GM21447 (cell line): ENCODE data around the gene MEI4.
"Not testable (repeated sequence)": the region's sequence is repeated elsewhere in the genome, so short reads cannot be mapped to it uniquely, and the experiment has no call there.

Experiments used
- ATAC-seq: cut with Tn5 transposase; IDR thresholded peaks from one replicate; pipeline ENCODE4 v1.9.1; 2021; ENCODE audit not compliant: unreplicated experiment

MEI4 gene

DNA sequence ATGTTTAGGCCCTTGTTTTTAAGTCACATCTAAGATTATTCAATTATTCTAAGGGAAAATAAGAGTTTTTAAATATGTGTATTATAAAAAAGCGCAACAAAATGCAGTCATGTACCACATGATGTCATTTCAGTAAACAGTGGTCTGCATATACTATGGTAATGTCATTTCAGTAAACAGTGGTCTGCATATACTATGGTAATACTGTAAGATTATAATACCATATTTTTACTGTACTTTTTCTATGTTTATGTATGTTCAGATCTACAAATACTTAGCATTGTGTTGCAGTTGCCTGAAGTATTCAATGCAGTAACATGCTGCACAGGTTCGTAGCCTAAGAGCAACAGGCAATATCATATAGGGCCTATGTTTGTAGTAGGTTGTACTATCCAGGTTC, 21.4 kb downstream of the MEI4 start:
- ATAC-seq = no peak

DNA sequence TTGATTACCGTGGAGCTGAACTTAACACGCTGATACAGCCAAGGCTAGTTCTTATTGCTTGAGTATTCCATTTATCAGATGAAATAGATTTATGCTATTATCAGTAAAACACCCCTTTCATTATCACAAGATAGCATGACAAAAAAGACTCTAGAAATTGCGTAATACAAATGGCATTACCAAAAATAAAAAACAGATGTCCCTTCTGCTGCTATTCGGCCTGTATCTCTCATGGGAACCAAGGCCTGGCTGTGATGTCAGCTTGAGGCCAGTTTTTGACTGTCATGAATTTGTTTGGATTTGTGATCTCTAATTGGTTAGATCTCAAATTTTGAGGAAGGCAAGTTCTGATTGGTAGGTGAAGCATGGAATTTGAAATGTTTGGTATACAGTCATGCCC, 25.2 kb downstream of the MEI4 start:
- ATAC-seq = no peak

DNA sequence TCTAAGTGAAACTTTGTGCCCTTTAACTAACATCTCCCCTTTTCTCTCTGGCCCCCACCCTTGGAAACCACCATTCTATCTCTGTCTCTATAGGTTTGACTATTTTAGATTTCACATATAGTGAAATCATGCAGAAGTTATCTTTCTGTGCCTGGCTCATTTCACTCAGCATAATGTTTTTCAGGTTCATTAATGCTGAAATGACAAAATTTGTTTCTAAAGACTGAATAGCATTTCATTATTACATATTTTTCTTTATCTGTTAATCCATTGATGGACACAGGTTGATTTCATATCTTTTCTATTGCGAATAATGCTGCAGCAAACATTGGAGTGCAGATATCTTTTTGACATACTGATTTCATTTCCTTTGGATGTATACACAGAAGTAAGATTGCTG, 30.7 kb downstream of the MEI4 start:
- ATAC-seq = no peak

DNA sequence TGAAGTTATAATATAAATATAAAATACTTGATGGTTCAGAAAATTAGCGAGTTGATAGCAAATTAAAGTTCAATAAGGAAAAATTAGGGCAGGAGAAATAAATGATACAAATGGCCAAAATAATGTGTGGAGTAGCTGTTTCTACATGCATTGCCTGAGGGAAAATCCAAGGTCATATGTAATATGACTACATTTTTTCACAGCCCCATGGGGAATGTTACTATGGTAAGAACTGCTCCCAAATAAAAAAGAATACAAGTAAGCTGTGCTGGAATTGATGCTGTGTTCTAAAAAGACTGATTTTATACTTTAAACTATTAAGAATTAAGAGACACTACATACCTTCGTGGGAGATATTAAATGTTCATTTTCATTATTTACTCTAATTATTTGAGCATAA, 34.1 kb downstream of the MEI4 start:
- ATAC-seq = no peak

DNA sequence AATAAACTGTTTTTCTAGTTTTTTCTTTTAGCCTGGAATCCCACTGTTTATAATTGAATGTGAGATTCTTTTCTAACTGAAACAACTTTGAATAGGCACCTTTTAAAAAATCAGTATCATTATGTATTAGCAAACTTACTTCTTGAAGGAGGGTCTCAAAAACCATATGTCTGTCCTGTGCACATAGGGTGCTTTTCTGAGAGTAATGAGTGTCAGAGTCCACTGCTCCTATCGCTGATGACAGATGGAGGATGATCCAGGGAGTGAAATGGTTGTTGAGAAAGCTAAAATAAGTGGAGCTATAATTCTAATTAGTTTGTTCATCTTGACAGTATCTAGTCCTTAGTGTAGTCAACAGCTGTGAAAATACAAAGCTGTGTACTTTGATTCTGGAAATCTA, 35.8 kb downstream of the MEI4 start:
- ATAC-seq = no peak

DNA sequence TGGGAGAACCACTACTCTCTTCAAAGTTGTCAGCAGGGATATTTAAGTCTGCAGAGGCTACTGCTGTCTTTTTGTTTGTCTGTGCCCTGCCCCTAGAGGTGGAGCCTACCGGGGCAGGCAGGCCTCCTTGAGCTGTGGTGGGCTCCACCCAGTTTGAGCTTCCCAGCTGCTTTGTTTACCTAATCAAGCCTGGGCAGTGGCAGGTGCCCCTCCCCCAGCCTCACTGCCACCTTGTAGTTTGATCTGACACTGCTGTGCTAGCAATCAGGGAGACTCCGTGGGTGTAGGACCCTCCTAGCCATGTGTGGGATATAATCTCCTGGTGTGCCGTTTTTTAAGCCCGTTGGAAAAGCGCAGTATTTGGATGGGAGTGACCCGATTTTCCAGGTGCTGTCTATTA, 47.3 kb downstream of the MEI4 start:
- not testable (repeated sequence) for ATAC-seq

GRCh38 chr6:77707603-77708002, 54.8 kb downstream of the MEI4 start:
- no peak for ATAC-seq

DNA sequence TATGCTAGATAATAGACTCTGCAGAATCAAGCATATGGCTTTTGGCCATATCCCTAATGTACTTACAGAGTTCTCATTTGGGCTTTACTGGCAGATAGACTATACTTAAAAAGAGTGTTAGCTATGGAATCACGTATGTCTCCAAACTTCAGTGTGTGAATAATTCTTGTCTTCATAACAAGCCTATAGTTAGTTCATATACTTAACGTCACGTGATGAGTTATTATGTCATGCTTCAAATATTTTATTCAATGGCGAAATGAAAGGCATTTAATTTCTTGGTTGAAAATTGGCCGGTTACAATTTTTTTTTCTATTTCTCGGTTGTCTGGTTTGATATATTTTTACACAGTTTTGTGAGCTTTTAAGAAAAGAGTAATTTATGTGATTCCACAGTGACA, 62.7 kb downstream of the MEI4 start:
- no peak for ATAC-seq

- no peak for ATAC-seq
Measured at GRCh38 chr6:77716311-77716710, 63.5 kb downstream of the MEI4 start.

GRCh38 chr6:77736010-77736409, 83.2 kb downstream of the MEI4 start:
- ATAC-seq = not testable (repeated sequence)

GRCh38 chr6:77740380-77740779, 87.5 kb downstream of the MEI4 start:
- no peak for ATAC-seq

- not testable (repeated sequence) for ATAC-seq
Measured at GRCh38 chr6:77752156-77752555, 99.3 kb downstream of the MEI4 start.

DNA sequence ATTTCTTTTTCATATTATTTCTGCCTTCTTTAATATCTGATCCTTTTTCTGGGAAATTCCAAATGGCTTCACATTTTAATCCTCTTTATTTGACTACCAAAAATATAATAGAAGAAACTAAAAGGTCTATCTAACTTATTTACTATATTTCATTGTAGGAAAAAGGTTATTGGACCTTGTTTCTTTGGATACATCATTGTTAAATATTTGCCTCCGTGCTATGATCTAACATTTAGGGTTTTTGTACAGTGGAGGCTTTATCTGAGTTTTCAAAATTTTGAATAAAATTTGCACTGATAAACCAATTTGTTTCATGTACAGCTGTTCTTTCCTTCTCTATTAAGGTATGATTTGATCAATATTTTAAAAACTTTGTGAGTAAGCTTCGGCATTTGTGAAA, 109.5 kb downstream of the MEI4 start:
- no peak for ATAC-seq

DNA sequence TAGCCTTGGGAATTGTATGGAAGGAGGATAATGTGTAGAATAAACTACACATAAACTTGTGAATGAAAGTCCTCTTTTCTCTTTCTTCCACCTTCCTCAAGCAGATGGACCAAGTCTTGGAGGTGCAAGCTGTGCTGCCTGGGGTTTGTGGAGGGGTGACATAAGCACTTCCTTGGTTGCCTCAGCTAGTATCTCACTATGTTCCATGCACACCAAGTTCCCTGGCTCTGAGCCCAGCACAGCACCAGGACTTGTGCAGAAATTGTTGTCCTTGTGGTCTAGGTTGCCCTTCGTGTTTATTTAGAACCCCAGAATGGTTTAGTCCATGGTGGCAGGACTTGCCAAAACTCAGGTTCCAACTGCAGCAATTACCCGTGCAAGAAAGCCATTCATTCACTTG, 110.3 kb downstream of the MEI4 start:
- no peak for ATAC-seq

- ATAC-seq = no peak
Measured at GRCh38 chr6:77764364-77764763, 111.5 kb downstream of the MEI4 start.

GRCh38 chr6:77773157-77773822, 120.5 kb downstream of the MEI4 start:
- no peak for ATAC-seq

GRCh38 chr6:77774457-77774856, 121.6 kb downstream of the MEI4 start:
- ATAC-seq = no peak

DNA sequence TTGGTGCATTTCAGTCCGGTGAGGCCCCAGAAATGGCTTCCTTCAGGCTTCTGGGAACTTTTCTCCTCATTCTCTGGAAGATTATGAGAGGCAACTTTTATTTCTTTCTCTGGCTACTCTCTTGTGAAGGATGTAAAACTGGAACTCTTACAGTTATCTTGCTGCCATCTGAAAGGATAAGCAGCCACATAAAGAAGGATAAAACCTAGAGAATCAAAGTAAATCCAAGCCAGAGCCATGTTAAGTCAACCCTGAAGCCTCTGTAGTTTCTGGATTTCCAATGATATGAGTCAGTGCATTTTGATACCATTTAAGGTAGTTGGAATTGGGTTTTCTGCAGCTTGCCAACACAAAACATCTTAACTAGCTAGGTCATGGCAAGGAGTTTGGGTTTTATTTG, 123.6 kb downstream of the MEI4 start:
- no peak for ATAC-seq

- no peak for ATAC-seq
Measured at GRCh38 chr6:77778527-77778926, 125.7 kb downstream of the MEI4 start.

DNA sequence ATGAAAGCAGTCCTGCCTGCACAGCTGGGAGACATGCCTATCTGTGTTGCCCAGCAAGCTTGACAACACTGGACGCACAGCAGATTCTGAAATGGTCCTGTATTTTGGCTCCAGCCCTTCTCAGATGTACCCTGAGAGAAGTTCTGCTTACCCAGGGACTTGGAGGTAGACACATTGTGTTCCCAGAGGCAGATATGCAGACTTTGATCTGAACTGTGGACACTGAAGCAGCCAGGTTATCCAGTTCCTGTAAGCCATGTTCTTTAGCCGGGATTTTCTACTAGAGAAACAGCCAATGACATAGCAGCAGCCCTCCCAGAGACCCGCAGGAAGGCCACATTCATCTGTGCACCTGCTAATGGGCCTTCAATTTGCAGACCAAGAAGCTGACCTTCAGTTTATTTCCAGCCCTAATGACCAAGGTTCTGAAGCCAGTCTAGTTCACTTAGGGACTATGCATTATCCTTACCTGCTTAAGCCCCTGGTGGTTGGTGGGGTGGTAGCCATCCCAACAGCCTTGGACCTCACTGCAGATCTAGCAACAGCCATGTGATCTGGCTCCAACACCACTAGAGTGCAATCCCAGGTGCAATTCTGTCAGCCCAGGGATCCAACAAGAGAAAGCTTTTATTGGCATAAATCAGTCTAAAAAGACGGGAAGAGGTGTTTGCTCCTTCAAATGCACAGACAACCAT, 134.2 kb downstream of the MEI4 start:
- ATAC-seq = no peak

- no peak for ATAC-seq
Measured at GRCh38 chr6:77796824-77797809, 144.3 kb downstream of the MEI4 start.

GRCh38 chr6:77812304-77812703, 159.5 kb downstream of the MEI4 start:
- ATAC-seq = no peak
